Mesothelial cell of epicardium (in vitro differentiated cells): ENCODE results near the gene CABP1. TPM values are rescaled to one million over a fixed set of nuclear protein-coding genes. Genes with fewer than 3 reads are reported as not detected.

ENCODE experiments used
- DNase-seq, 2 experiments: peaks; one replicate each; pipeline ENCODE4 v3.0.0; 2021; ENCODE audit warnings: low spot score in 2 of 2; ENCODE audit not compliant: unreplicated experiment in 2 of 2
- H3K27ac Mint-ChIP-seq: 2 replicates; pipeline ENCODE4 v1.8.0; 2021; ENCODE audit warnings: mixed read lengths
- H3K27me3 Mint-ChIP-seq: 2 replicates; pipeline ENCODE4 v1.8.0; 2021; ENCODE audit warnings: low read depth, mixed read lengths
- H3K36me3 Mint-ChIP-seq: 2 replicates; pipeline ENCODE4 v1.8.0; 2021; ENCODE audit warnings: mixed read lengths
- H3K4me1 Mint-ChIP-seq: 2 replicates; pipeline ENCODE4 v1.8.0; 2021; ENCODE audit warnings: mixed read lengths
- H3K4me3 Mint-ChIP-seq: 2 replicates; pipeline ENCODE4 v1.8.0; 2021; ENCODE audit warnings: mild to moderate bottlenecking, moderate library complexity, mixed read lengths
- H3K9me3 Mint-ChIP-seq: 2 replicates; pipeline ENCODE4 v1.8.0; 2021; ENCODE audit warnings: mixed read lengths
- CTCF ChIP-seq: fragments of 200-600 bp; sonication (generic); IDR thresholded peaks from one replicate; pipeline ENCODE4 v1.5.0; 2021; ENCODE audit warnings: antibody characterized with exemption; ENCODE audit not compliant: unreplicated experiment
- total RNA-seq: library from RNA; stranded (reverse); gene quantifications from 3 replicates; pipeline ENCODE4 v1.2.1, GENCODE V29; 2021

The CABP1 gene
- total RNA-seq, 1 donor from 2014 or later = 1.1 TPM

DNA sequence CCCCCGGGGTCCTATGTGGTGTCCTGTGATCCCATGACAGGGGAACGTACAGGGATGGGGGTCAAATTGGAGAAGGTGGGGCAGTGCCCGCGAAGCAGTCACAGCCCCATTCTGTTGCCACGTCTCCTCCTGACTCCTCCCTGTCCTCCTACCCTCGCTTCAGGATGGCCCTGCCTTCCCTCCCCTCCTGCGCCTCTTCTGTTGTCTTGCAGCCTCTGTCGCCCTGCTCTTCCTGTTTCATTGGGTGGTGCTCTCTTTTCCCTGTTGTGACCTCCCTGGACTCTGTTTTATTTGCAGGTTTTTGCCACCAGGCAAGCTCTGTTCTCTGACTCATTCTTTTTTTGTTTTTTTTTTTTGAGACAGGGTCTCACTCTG is 18.7 kb downstream of the CABP1 start:
- no peak for DNase-seq
- H3K4me3 Mint-ChIP-seq = no peak overlapping the region
- H3K4me1 Mint-ChIP-seq = no peaks in the 10 kb centered on the region
- no peak overlapping the region for H3K27ac Mint-ChIP-seq
- no peaks in the 10 kb centered on the region for H3K36me3 Mint-ChIP-seq
- no peak for TF ChIP-seq CTCF
- H3K9me3 Mint-ChIP-seq = no peaks in the 10 kb centered on the region
- H3K27me3 Mint-ChIP-seq = peaks cover 15% of the 10 kb centered on the region

DNA sequence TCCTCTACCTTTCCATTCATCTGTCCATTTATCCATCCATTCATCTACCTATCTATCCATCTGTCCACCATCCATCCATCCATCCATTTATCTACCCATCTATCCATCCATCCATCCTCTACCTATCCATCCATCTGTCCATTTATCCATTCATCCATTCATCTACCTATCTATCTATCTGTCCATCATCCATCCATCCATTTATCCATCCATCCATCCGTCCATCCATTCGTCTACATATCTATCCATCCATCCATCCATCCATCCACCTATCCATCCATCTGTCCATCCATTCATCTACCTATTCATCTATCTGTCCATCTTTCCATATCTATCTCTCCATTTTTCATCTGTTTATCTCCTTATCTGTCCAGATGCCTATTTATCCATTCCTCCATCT is 21.0 kb downstream of the CABP1 start:
- Mint-ChIP-seq H3K4me3 (no peak overlapping the region), H3K27ac (no peak overlapping the region), H3K4me1 (peaks cover 2% of the 10 kb centered on the region), H3K9me3 (no peaks in the 10 kb centered on the region), H3K27me3 (peaks cover 14% of the 10 kb centered on the region), H3K36me3 (no peaks in the 10 kb centered on the region)
- no peak for DNase-seq
- TF ChIP-seq CTCF = no peak

DNA sequence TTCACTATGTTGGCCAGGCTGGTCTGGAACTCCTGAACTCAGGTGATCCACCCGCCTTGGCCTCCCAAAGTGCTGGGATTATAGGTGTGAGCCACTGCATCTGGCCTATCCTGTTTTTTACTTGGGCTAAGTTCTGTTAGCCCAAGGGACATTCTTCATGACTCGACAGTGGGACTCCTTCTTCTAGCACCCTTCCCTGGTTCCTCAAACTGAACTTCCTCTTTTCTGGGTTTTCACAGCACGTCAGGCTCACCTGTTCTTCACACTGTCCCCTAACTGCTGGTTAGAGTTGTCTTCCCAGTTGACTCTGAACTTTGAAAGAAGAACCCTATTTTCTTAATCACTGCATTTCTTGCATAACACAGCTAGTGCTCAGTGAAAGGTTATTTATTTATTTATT is 22.5 kb downstream of the CABP1 start:
- H3K36me3 Mint-ChIP-seq = no peaks in the 10 kb centered on the region
- H3K27me3 Mint-ChIP-seq = peaks cover 15% of the 10 kb centered on the region
- H3K9me3 Mint-ChIP-seq = no peaks in the 10 kb centered on the region
- peaks cover 5% of the 10 kb centered on the region for H3K4me1 Mint-ChIP-seq
- no peak overlapping the region for H3K27ac Mint-ChIP-seq
- TF ChIP-seq CTCF = no peak
- H3K4me3 Mint-ChIP-seq = no peak overlapping the region
- DNase-seq = no peak

GRCh38 chr12:120663741-120664140 is 23.3 kb downstream of the CABP1 start:
- Mint-ChIP-seq H3K4me1 (peaks cover 11% of the 10 kb centered on the region), H3K36me3 (no peaks in the 10 kb centered on the region), H3K4me3 (no peak overlapping the region), H3K9me3 (no peaks in the 10 kb centered on the region), H3K27me3 (peaks cover 12% of the 10 kb centered on the region), H3K27ac (no peak overlapping the region)
- DNase-seq = no peak
- no peak for TF ChIP-seq CTCF

GRCh38 chr12:120666571-120667390 is 26.4 kb downstream of the CABP1 start:
- H3K9me3 Mint-ChIP-seq = no peaks in the 10 kb centered on the region
- peaks cover 2% of the 10 kb centered on the region for H3K27me3 Mint-ChIP-seq
- no peak for DNase-seq
- no peaks in the 10 kb centered on the region for H3K36me3 Mint-ChIP-seq
- no peak overlapping the region for H3K27ac Mint-ChIP-seq
- TF ChIP-seq CTCF = no peak
- no peak overlapping the region for H3K4me3 Mint-ChIP-seq
- H3K4me1 Mint-ChIP-seq = peaks cover 25% of the 10 kb centered on the region
